Panc1 (cell line): ENCODE data around the gene CGNL1.

Experiments used
- POLR2AphosphoS5 ChIP-seq: IDR thresholded peaks from 2 replicates; pipeline ENCODE4 v1.6.1; 2012; ENCODE audit warnings: mild to moderate bottlenecking, low read depth, low read length, moderate library complexity
- TCF7L2 ChIP-seq: IDR thresholded peaks from 2 replicates; pipeline ENCODE4 v1.6.1; 2011; ENCODE audit warnings: mild to moderate bottlenecking, low read depth, low read length, inconsistent platforms
- TF ChIP-seq, protein P1 (sequence below): fragments of 450-650 bp; IDR thresholded peaks from 2 replicates; pipeline ENCODE4 v1.5.1; 2017; ENCODE audit warnings: mild to moderate bottlenecking
- TF ChIP-seq, protein P2 (sequence below), 2 experiments: IDR thresholded peaks; 2 replicates each; pipeline ENCODE4 v1.6.1; 2011 to 2012; ENCODE audit warnings: low read depth in 2 of 2, control low read depth in 1 of 2, low read length in 1 of 2, mild to moderate bottlenecking in 1 of 2, moderate library complexity in 1 of 2; ENCODE audit not compliant: insufficient read depth in 1 of 2

DNA sequence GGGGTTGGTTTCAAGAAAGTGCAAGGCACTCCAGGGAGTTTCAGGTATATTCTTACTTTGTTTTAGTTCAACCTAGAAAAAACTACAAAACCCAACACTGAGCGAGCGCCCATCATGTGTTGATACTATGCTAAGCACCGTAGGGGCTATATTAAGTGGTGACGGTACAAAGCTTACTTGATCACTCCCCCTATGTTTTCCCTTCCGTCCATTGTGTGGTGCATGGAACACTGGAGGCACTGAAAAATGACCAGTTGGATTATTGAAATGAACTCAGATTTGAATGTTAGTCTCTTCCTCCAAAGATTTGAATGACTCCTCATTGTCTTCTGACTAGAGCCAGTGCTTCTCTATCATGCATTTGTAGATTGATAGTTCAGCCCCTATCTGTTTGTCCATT is 222.0 kb downstream of the CGNL1 start:
- TF ChIP-seq, protein P1, sequence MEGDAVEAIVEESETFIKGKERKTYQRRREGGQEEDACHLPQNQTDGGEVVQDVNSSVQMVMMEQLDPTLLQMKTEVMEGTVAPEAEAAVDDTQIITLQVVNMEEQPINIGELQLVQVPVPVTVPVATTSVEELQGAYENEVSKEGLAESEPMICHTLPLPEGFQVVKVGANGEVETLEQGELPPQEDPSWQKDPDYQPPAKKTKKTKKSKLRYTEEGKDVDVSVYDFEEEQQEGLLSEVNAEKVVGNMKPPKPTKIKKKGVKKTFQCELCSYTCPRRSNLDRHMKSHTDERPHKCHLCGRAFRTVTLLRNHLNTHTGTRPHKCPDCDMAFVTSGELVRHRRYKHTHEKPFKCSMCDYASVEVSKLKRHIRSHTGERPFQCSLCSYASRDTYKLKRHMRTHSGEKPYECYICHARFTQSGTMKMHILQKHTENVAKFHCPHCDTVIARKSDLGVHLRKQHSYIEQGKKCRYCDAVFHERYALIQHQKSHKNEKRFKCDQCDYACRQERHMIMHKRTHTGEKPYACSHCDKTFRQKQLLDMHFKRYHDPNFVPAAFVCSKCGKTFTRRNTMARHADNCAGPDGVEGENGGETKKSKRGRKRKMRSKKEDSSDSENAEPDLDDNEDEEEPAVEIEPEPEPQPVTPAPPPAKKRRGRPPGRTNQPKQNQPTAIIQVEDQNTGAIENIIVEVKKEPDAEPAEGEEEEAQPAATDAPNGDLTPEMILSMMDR, result no peak
- TF ChIP-seq, protein P2, sequence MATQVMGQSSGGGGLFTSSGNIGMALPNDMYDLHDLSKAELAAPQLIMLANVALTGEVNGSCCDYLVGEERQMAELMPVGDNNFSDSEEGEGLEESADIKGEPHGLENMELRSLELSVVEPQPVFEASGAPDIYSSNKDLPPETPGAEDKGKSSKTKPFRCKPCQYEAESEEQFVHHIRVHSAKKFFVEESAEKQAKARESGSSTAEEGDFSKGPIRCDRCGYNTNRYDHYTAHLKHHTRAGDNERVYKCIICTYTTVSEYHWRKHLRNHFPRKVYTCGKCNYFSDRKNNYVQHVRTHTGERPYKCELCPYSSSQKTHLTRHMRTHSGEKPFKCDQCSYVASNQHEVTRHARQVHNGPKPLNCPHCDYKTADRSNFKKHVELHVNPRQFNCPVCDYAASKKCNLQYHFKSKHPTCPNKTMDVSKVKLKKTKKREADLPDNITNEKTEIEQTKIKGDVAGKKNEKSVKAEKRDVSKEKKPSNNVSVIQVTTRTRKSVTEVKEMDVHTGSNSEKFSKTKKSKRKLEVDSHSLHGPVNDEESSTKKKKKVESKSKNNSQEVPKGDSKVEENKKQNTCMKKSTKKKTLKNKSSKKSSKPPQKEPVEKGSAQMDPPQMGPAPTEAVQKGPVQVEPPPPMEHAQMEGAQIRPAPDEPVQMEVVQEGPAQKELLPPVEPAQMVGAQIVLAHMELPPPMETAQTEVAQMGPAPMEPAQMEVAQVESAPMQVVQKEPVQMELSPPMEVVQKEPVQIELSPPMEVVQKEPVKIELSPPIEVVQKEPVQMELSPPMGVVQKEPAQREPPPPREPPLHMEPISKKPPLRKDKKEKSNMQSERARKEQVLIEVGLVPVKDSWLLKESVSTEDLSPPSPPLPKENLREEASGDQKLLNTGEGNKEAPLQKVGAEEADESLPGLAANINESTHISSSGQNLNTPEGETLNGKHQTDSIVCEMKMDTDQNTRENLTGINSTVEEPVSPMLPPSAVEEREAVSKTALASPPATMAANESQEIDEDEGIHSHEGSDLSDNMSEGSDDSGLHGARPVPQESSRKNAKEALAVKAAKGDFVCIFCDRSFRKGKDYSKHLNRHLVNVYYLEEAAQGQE (IDR thresholded peaks at IDR 0.05; ENCODE audit: insufficient read depth in 1 of 2, low read depth in 2 of 2, low read length in 1 of 2), result no peak
- TF ChIP-seq POLR2AphosphoS5 (no peak), TCF7L2 (no peak)
